ACHN (cell line): ENCODE data around the gene SPATS2.

ENCODE experiments used
- DNase-seq: peaks from one replicate; pipeline ENCODE4 v3.0.0-alpha.2; 2015
- in situ Hi-C: cut with HindIII; loops from 2 replicates; pipeline ENCODE4 v1.10.0; 2017; ENCODE audit warnings: low sequenced_read_pairs, low pct_ligation_motif_present, low pct_unique_long_range_greater_than_20kb

The SPATS2 gene

GRCh38 chr12:49555631-49556390 lies 188.5 kb downstream of the SPATS2 start:
- in situ Hi-C loops: no loop called here
- no peak for DNase-seq

- no peak for DNase-seq
- in situ Hi-C loops: no loop called here
These were observed 189.3 kb downstream of the SPATS2 start for GRCh38 chr12:49556391-49557186.

GRCh38 chr12:49557187-49557916 lies 190.1 kb downstream of the SPATS2 start:
- no peak for DNase-seq
- in situ Hi-C loops: no loop called here

- in situ Hi-C loops: no loop called here
- peak; percentile 22 for DNase-seq
These were observed 190.6 kb downstream of the SPATS2 start for GRCh38 chr12:49557917-49558215.

- in situ Hi-C loops: no loop called here
- DNase-seq: no peak
These were observed 191.3 kb downstream of the SPATS2 start for GRCh38 chr12:49558526-49558925.

- in situ Hi-C loops: no loop called here
- DNase-seq: no peak
These were observed 191.9 kb downstream of the SPATS2 start for GRCh38 chr12:49559011-49559675.

GRCh38 chr12:49560695-49561094 lies 193.4 kb downstream of the SPATS2 start:
- DNase-seq: no peak
- in situ Hi-C loops: no loop called here

GRCh38 chr12:49562233-49562632 lies 195.0 kb downstream of the SPATS2 start:
- in situ Hi-C loops: no loop called here
- no peak for DNase-seq

- in situ Hi-C loops: no loop called here
- DNase-seq: no peak
These were observed 195.6 kb downstream of the SPATS2 start for GRCh38 chr12:49562831-49563230.

- DNase-seq: no peak
- in situ Hi-C loops: no loop called here
These were observed 196.9 kb downstream of the SPATS2 start for GRCh38 chr12:49563951-49564685.

GRCh38 chr12:49564686-49565405 lies 197.6 kb downstream of the SPATS2 start:
- in situ Hi-C loops: no loop called here
- no peak for DNase-seq

- DNase-seq: no peak
- in situ Hi-C loops: no loop called here
These were observed 198.4 kb downstream of the SPATS2 start for GRCh38 chr12:49565406-49566265.

- DNase-seq: no peak
- in situ Hi-C loops: no loop called here
These were observed 199.1 kb downstream of the SPATS2 start for GRCh38 chr12:49566361-49566760.

GRCh38 chr12:49567302-49567610 lies 200.0 kb downstream of the SPATS2 start:
- in situ Hi-C loops: no loop called here
- no peak for DNase-seq

GRCh38 chr12:49567611-49568441 lies 200.6 kb downstream of the SPATS2 start, which contains the start of gene MCRS1:
Gene MCRS1 (minus strand): TSS chr12:49568142. CDS start chr12:49566731, 1,411 bp downstream.
- peak; percentile 97 for DNase-seq
- in situ Hi-C loops: no loop called here

GRCh38 chr12:49568442-49569162 lies 201.3 kb downstream of the SPATS2 start:
- DNase-seq: peak; percentile 56
- in situ Hi-C loops: no loop called here
